GM21717 (cell line): ENCODE data around the gene TOP1.

Source experiments
- ATAC-seq: cut with Tn5 transposase; IDR thresholded peaks from one replicate; pipeline ENCODE4 v1.9.1; 2021; ENCODE audit warnings: mild to moderate bottlenecking, moderate library complexity; ENCODE audit not compliant: unreplicated experiment

The TOP1 gene

DNA sequence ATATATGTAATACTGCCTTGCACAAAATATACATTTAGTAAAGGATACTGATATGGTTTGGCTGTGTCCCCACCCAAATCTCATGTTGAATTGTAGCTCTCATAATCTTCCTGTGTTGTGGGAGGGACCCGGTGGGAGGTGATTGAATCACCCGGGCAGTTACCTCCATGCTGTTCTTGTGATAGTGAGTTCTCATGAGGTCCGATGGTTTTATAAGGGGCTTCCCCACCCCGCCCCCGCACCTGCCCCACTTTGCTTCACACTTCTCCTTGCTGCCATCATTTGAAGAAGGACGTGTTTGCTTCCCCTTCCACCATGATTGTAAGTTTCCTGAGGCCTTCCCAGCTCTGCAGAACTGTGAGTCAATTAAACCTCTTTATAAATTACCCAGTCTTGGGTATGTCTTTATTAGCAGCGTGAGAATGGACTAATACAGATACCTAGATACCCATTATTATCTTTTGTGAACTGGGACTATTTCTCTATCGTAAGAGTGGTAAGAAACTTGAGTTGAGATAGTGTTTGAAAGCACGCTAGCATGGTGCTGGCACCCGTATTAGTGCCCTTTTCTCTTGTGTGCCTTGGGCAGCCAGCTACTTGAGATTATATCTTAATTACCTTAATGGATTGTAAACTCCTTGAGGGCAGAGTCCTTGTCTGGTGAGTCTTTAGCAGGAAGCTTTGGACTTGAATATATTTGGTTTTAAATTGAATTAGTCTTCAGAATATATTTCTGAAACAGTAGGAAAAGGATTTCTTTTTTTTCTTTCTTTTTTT is 25.6 kb downstream of the TOP1 start:
- no peak for ATAC-seq

DNA sequence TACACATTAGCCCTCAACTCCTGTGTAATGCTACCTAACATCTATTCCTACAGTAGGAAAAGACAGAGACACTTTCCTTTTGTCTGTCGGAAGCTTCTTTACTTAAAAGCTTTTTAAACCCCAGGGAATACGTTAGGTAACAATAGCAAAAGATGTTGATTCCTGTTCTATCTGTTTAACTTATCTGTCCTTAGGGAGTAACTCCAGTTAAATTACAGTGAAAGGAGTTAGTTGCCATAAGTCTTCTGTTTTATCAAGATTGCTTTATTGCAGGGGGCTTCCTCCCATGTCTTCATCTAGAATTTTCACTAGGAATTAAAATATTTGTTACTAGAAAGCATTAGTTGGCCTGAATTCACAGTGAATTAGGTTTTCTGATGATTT is 26.2 kb downstream of the TOP1 start:
- ATAC-seq: no peak

DNA sequence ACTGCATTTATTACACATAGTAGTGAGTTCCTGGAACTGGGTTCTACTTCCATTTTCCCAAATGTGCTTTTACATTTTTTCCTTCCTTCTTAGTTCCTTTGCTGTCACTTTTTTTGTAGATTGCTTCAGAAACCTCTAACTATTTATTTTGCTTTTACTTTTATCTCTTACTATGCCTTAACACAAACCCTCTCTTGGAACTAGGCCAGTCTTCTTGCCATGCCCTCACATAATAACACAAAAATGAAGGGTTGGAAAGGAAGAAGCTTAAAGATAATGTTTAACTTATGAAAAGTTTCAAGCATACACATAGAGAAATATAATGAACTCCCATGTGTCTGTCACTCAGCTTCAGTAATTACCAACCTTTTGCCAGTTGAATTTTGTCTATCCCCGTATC is 27.1 kb downstream of the TOP1 start:
- ATAC-seq: no peak

DNA sequence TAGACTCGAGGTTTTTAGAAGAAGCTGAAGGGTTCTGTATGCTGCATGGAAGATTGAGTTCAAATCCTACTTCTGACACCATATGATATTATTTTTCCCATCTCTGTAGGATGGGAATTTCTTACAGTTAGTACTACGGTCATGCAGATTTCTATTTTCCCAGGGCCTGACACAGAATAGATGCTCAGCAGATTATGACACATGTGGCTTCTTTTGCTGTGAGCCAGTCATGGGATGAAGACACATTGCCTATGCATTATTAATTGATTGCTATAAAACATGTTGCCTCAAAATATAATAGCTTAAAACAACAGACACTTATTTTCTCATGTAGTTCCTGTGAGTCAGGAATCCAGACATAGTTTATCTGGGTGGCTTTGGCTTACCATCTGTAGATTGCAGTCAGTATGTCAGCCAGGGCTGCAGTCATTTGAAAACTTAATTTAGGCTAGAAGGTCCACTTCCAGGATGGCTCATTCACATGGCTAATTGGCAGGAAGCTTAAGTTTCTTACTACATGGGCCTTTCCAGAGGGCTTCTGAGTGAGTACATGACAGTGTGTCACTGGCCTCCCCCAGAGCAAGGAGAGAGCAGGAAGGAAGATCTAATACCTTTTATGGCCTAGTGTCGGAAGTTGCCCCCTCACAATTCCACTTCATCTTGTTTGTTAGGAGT is 29.5 kb downstream of the TOP1 start:
- no peak for ATAC-seq

DNA sequence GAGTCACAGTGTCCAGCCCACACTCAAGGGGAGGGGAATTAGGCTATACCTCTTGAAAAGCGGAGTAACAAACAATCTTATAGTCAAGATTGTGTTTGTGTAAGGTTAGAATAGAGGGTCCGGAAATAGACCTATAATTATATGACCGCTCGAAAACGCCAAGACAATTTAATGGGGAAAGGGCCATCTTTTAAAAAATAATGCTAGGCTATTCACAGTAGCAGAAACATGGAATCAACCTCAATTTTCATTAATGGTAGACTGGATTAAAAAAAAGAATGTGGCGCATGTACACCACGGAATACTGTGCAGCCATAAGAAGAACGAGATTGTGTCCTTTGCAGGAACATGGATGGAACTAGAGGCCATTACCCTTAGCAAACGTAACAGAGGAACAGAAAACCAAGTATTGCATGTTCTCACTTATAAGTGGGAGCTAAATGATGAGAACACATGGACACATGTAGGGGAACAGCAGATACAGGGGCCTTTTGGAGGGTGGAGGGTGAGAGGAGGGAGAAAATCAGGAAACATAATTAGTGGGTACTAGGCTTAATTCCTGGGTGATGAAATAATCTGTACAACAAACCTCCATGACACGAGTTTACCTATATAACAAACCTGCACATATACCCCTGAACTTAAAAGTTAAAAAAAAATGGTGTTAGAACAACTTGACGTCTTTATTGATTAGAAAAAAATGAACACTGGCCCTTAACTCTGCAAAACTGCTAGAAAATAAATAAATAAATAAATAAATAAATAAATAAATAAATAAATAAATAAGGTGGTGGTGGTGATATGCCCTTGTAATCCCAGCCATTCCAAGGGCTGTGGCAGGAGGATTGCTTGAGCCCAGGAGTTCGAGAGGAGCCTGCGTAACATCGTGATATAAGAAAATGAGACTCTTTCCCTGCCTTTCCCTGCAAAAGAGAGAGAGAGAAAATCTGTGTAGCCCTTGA is 30.3 kb downstream of the TOP1 start:
- ATAC-seq: no peak

DNA sequence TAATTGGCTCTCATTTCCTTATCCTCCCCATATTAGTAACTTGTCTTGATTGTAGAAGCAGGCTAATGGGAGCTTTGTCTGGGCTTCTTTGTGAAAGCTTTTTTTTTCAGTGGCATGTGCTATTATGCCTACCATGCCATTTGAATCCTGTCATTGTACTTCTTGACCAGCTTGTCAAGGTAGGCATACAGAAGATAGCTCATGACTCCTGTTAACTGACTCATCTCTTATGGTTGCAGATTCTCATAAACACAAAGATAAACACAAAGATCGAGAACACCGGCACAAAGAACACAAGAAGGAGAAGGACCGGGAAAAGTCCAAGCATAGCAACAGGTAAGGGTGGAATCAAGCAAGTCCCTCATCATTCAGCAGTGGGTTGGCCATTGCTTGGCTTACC is 32.5 kb downstream of the TOP1 start:
- no peak for ATAC-seq

DNA sequence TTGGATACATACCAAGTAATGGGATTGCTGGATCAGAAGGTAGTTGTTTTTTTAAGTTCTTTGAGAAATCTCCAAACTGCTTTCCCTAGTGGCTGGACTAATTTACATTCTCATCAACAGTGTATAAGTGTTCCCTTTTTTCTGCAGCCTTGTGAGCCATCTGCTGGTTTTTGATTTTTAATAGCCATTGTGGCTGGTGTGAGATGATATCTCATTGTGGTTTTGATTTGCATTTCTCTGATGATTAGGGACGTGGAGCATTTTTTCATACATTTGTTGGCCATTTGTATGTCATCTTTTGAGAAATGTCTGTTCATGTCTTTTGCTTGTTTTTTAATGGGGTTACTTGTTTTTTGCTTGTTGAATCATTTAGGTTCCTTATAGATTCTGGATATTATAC is 34.8 kb downstream of the TOP1 start:
- no peak for ATAC-seq

DNA sequence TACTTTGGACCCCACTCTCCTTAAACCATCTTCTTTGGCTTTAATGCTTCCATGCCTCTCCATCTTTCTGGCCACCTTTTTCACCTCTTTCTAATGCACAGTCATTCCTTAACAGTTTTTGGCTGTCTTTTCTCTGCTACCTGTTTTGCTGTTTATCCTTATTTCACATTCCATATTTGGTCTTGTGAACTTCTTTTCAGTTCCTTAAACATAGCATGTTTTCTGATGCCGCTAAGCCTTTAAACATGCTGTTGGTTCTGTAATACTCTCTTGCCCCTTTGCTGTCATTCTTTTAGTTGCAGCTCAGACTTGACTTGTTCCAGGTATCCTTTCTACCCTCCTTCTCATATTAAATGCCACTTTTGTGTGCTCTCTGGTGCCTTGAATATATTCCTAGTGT is 35.8 kb downstream of the TOP1 start:
- no peak for ATAC-seq

DNA sequence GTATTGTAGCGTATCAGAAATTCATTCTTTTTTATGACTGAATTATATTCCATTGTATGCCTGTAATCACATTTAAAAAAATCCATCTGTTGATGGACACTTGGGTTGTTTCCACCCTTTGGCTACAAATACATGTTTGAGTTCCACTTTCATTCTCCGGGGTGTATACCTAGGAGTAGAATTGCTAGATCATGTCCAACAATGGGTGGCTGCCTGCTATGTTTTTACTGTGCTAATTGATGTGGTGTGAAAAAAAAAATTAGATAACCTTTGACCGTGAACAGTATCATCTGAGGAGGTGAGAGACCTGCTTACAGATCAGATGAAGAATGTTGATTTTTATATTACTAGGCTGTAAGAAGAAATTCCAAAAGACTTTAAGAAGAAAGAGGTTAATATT is 37.1 kb downstream of the TOP1 start:
- no peak for ATAC-seq

DNA sequence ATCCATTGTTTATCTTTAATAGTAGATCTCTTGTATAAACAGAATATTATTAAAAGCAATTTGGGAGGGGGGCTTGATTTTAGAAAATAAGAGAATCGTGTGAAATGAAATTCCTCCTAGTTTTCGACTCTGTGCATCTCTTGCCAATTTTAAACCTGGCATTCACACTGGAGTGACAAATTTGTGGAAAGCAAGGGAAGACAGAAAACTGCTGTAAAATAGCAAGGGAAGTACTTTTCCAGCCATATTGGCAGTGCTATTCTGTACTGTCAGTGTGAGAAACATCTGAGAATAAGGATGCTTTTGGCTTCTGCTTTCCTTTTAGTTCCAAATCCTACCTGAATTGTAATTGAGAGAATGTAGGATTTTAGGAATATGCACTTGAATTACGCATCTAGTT is 40.2 kb downstream of the TOP1 start:
- no peak for ATAC-seq

DNA sequence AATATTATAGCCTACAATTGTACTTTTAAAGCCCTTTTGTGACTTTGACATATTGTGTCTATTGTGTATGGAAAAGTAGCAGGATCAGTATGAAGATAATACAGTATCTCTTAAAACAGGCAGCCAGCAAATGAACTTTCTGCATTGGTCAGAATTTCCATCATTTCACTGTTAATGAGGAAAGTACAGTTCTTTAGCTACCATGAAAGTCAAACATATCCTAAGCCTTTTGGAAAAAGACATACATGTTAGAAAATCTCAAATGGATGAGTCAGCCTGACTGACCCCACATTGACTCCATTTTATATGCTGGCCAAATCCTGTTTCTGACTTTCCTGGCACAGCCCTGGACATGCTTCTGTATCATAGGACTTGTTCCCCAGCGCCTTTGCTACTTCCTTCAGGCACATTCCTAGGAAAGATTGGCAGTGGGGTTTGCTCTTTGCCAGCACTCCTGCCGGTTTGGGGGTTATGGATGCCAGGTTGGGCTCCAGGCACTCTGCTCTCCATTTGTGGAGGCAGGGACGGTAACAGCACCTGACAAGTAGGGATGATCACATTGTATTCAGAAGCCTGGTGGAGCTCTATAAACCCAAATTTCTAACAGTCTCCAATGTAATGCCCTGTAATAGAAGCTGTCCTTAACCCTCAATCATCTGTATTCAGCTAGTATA is 43.7 kb downstream of the TOP1 start:
- ATAC-seq: no peak

DNA sequence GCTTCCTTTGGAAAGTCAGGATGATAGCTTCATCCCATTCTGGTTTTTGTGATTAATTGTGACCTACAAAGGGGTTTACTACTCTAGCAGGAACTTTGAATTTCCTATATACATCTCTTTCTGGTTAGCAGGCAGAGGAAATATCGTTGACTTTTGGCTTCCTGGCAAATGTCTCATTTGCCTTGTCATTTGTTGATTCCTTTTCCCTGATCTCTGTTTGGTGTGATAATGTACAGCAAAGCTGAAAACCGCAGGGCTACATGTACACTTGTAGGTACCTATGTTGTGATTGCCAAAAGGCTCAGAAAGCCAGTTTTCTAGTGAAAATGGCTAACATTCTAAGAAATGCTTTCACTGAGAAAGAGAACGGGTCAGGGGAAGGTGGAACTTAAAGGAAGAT is 44.3 kb downstream of the TOP1 start:
- ATAC-seq: no peak

DNA sequence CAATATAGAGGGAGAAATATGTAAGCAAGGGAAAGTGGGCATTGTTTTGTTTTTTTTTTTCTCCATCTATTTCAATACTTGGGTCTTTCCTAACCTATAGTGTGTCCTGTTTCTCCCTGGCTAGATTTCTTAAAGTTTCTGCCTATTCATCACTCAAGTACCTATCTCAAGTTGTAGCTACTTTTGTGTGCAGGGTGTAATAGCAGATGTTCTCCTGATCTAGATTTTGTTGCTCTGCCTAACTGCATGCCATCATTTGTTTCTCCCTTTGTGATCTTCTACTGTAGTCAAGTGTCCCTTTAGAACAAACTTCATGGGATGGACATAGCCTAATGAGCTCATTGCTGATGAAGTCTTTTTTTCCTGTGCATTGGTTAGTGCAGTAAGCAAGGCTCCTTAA is 45.8 kb downstream of the TOP1 start:
- no peak for ATAC-seq

DNA sequence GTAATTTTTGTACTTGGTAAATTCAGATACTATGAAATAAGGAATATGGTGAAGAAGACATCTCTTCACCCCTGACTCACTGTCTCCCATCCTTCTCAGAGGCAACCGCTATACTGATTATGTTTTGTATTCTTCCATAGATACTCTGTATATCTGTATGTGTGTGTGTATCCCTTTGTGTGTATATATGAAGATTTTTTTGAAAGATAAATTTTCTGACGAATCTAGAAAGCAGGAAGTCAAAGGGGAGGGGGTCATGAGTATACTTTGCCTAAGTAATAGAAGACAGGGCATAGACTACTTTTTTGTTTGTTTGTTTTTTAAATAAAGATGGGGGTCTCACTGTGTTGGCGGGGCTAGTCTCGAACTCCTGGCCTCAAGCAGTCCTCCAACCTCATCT is 48.2 kb downstream of the TOP1 start:
- no peak for ATAC-seq

DNA sequence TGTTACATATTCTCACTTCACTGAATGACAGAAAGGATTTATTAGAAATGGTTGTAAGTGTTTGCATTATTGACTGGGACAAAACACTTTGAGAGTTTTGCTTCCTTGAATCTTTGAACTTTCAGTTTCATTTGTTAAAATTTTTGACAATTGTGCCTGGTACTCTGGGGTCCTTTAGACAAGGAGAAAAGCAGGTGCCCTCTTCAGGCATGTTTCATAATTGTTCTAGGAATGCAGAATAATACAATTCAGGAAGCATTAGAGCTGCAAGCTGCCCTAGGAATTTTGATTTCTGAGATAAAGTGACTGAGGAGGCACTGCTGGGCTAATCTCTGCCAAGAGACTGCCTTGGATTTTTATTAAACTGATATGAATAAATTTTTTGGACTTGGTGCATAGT is 49.7 kb downstream of the TOP1 start:
- ATAC-seq: no peak

DNA sequence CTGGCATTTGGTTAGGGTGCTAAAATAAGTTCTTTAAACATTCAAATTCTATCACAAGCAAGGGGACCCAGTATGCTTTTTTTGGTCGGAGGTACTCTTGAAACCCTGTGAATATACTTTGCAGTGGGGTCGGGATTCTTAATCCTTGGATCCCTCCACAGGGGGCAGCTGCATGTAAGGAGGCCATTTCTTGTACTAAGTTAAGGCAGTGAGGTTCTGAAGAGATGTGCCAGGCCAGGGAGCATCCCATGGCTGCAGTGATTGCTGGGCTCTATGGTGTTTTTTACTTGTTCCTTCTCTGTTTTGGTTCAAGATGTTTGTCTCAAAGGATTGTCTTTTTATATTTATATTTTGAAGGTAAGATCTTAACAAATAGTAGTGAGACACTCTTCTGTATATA is 50.4 kb downstream of the TOP1 start:
- no peak for ATAC-seq

DNA sequence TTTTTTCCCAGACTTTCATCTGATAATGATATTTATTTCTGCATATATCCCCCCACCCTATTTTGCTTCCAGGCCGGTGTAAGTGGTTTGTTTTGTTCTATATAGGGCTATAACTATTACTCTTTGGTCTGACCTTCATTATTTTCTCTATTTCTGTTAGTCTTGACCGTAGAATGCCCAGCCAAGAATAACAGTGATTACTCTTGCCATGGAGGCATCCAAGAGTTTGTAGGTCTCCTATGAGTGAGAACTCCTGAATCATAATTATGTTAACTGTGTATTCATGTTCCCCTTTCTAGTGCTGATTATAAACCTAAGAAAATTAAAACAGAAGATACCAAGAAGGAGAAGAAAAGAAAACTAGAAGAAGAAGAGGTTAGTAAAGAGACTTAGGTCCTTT is 52.2 kb downstream of the TOP1 start:
- ATAC-seq: no peak

DNA sequence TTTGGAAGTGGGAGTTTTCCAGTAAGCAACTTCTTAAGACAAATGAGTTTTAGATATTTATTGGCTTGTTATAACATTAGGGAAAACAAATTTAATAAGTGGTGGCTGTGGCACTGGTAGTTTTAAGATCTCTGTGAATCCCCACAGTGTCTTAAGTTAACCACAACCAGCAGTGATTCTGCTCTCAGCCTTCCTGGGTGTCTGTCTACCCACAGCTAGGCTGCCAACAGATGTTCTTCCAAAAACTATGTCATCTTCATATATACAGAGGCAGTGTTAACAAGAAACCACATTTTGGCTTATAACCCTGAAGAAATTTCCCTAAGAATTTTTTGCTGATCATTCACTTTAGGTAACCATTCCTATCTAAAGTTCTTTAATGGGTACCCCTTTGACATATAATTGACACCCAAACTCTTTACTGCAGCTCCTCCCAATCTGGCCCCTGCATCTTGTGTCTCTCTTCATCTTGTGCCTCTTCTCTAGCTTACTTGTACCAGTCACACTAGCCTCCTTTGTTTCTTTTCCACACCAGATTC is 52.7 kb downstream of the TOP1 start:
- no peak for ATAC-seq

DNA sequence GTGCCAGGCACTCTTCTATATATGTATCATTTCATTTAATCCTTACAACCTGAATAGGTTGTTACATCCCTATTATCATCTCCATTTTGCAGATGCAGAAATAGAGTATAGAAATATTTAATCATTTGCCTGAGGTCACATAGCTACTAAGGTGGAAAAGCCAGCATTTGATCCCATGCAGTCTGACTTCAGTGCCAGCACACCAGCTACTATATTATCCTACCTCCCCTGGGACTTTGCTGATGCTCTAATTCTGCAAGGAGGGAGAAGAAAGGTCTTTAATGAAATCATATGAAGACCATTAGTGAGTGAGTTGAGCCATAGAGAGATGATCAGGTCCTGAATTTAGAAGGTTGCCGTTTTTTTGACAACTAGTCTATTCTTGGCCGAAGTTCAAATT is 53.7 kb downstream of the TOP1 start:
- no peak for ATAC-seq

DNA sequence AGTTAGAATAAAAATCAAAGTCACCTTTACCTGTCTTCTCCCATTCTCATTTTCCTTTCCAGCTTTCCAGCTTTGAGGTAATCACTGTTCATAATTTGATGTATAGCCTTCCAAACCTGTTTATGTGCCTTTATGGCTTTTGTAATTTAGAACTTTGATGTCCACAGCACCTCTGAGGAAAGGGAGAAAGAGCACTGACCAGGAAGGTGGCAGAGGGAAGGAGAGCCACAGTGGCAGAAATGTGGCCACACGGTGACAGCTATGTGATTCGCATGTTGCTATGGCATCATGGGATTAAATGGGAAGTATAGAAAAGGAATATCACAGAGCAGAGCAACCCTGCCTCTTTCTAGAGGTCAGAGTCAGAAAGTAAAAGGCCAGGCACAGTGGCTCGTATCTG is 57.0 kb downstream of the TOP1 start:
- ATAC-seq: no peak
